ENCODE data around the gene MAPKAPK2.

The MAPKAPK2 gene

GRCh38 chr1:206685334-206685768 lies 646 bp downstream of the MAPKAPK2 start:
- H3K4me1 ChIP-seq (ENCODE audit: insufficient read depth, low read length), result peaks cover 36% of the 10 kb centered on the region
- peak overlapping the region; percentile 66; the same call in 1 of the 2 replicates for H3K27ac ChIP-seq (ENCODE audit: low read depth, low read length)
- no peaks in the 10 kb centered on the region for H3K9me3 ChIP-seq (ENCODE audit: insufficient read depth, low read depth, low read length)
- peak overlapping the region; percentile 79 for H3K4me3 ChIP-seq (ENCODE audit: low read length)
- peak overlapping the region; percentile 79 for H3K9ac ChIP-seq (ENCODE audit: low read depth, low read length)
- H3K27me3 ChIP-seq (ENCODE audit: insufficient read depth, low read length), result peaks cover 53% of the 10 kb centered on the region
- WGBS, result under 1% methylated on average over 48 of the region's 48 CpGs
- no peaks in the 10 kb centered on the region for H3K36me3 ChIP-seq (ENCODE audit: insufficient read depth, low read length)

GRCh38 chr1:206685769-206686477 lies 1.2 kb downstream of the MAPKAPK2 start:
- Histone ChIP-seq H3K9me3 (ENCODE audit: insufficient read depth, low read depth, low read length) (no peaks in the 10 kb centered on the region), H3K27me3 (ENCODE audit: insufficient read depth, low read length) (peaks cover 48% of the 10 kb centered on the region), H3K36me3 (ENCODE audit: insufficient read depth, low read length) (no peaks in the 10 kb centered on the region), H3K9ac (ENCODE audit: low read depth, low read length) (peak overlapping the region; percentile 79), H3K4me3 (ENCODE audit: low read length) (peak overlapping the region; percentile 79), H3K4me1 (ENCODE audit: insufficient read depth, low read length) (peaks cover 36% of the 10 kb centered on the region), H3K27ac (ENCODE audit: low read depth, low read length) (peak overlapping the region; percentile 54; the same call in 1 of the 2 replicates)
- WGBS, result under 1% methylated on average over 48 of the region's 48 CpGs

- Histone ChIP-seq H3K27ac (ENCODE audit: low read depth, low read length) (no peak overlapping the region), H3K4me1 (ENCODE audit: insufficient read depth, low read length) (peaks cover 36% of the 10 kb centered on the region), H3K4me3 (ENCODE audit: low read length) (peak overlapping the region; percentile 79), H3K27me3 (ENCODE audit: insufficient read depth, low read length) (peaks cover 40% of the 10 kb centered on the region), H3K36me3 (ENCODE audit: insufficient read depth, low read length) (no peaks in the 10 kb centered on the region), H3K9ac (ENCODE audit: low read depth, low read length) (peak overlapping the region; percentile 79), H3K9me3 (ENCODE audit: insufficient read depth, low read depth, low read length) (no peaks in the 10 kb centered on the region)
- WGBS, result 38% methylated on average over 6 of the region's 8 CpGs
These were observed 2.0 kb downstream of the MAPKAPK2 start for GRCh38 chr1:206686478-206687249.

- Histone ChIP-seq H3K4me3 (ENCODE audit: low read length) (peak overlapping the region; percentile 79), H3K9me3 (ENCODE audit: insufficient read depth, low read depth, low read length) (no peaks in the 10 kb centered on the region), H3K4me1 (ENCODE audit: insufficient read depth, low read length) (peaks cover 36% of the 10 kb centered on the region), H3K27ac (ENCODE audit: low read depth, low read length) (peak overlapping the region; percentile 84; the same call in 1 of the 2 replicates), H3K9ac (ENCODE audit: low read depth, low read length) (no peak overlapping the region), H3K36me3 (ENCODE audit: insufficient read depth, low read length) (no peaks in the 10 kb centered on the region), H3K27me3 (ENCODE audit: insufficient read depth, low read length) (peaks cover 33% of the 10 kb centered on the region)
- WGBS, result 46% methylated on average over 6 of the region's 7 CpGs
These were observed 2.7 kb downstream of the MAPKAPK2 start for GRCh38 chr1:206687251-206687914.

GRCh38 chr1:206687915-206688442 lies 3.3 kb downstream of the MAPKAPK2 start:
- peak overlapping the region; percentile 79 for H3K4me3 ChIP-seq (ENCODE audit: low read length)
- H3K27ac ChIP-seq (ENCODE audit: low read depth, low read length), result peak overlapping the region; percentile 84; the same call in 1 of the 2 replicates
- H3K9ac ChIP-seq (ENCODE audit: low read depth, low read length), result no peak overlapping the region
- peaks cover 40% of the 10 kb centered on the region for H3K4me1 ChIP-seq (ENCODE audit: insufficient read depth, low read length)
- 13% methylated on average over 2 of the region's 2 CpGs for WGBS
- H3K36me3 ChIP-seq (ENCODE audit: insufficient read depth, low read length), result no peaks in the 10 kb centered on the region
- peaks cover 27% of the 10 kb centered on the region for H3K27me3 ChIP-seq (ENCODE audit: insufficient read depth, low read length)
- no peaks in the 10 kb centered on the region for H3K9me3 ChIP-seq (ENCODE audit: insufficient read depth, low read depth, low read length)

GRCh38 chr1:206690516-206690915 lies 5.8 kb downstream of the MAPKAPK2 start:
- no peak overlapping the region for H3K27ac ChIP-seq (ENCODE audit: low read depth, low read length)
- H3K27me3 ChIP-seq (ENCODE audit: insufficient read depth, low read length), result peaks cover 11% of the 10 kb centered on the region
- H3K4me3 ChIP-seq (ENCODE audit: low read length), result no peak overlapping the region
- no peaks in the 10 kb centered on the region for H3K36me3 ChIP-seq (ENCODE audit: insufficient read depth, low read length)
- H3K9me3 ChIP-seq (ENCODE audit: insufficient read depth, low read depth, low read length), result no peaks in the 10 kb centered on the region
- H3K9ac ChIP-seq (ENCODE audit: low read depth, low read length), result no peak overlapping the region
- H3K4me1 ChIP-seq (ENCODE audit: insufficient read depth, low read length), result peaks cover 56% of the 10 kb centered on the region
- WGBS, result 91% methylated on average over 2 of the region's 2 CpGs

GRCh38 chr1:206691604-206692003 lies 6.9 kb downstream of the MAPKAPK2 start:
- 84% methylated on average over 8 of the region's 8 CpGs for WGBS
- Histone ChIP-seq H3K9ac (ENCODE audit: low read depth, low read length) (no peak overlapping the region), H3K9me3 (ENCODE audit: insufficient read depth, low read depth, low read length) (no peaks in the 10 kb centered on the region), H3K36me3 (ENCODE audit: insufficient read depth, low read length) (no peaks in the 10 kb centered on the region), H3K27me3 (ENCODE audit: insufficient read depth, low read length) (peaks cover 6% of the 10 kb centered on the region), H3K4me1 (ENCODE audit: insufficient read depth, low read length) (peaks cover 52% of the 10 kb centered on the region), H3K27ac (ENCODE audit: low read depth, low read length) (no peak overlapping the region), H3K4me3 (ENCODE audit: low read length) (no peak overlapping the region)

GRCh38 chr1:206693029-206693428 lies 8.3 kb downstream of the MAPKAPK2 start:
- Histone ChIP-seq H3K4me1 (ENCODE audit: insufficient read depth, low read length) (peaks cover 40% of the 10 kb centered on the region), H3K36me3 (ENCODE audit: insufficient read depth, low read length) (no peaks in the 10 kb centered on the region)
- WGBS, result 91% methylated on average over 10 of the region's 10 CpGs

GRCh38 chr1:206693592-206693991 lies 8.9 kb downstream of the MAPKAPK2 start:
- no peaks in the 10 kb centered on the region for H3K36me3 ChIP-seq (ENCODE audit: insufficient read depth, low read length)
- H3K4me1 ChIP-seq (ENCODE audit: insufficient read depth, low read length), result peaks cover 36% of the 10 kb centered on the region
- WGBS, result 97% methylated on average over 7 of the region's 7 CpGs
- H3K27me3 ChIP-seq (ENCODE audit: insufficient read depth, low read length), result no peaks in the 10 kb centered on the region
- no peak overlapping the region for H3K4me3 ChIP-seq (ENCODE audit: low read length)
- no peak overlapping the region for H3K27ac ChIP-seq (ENCODE audit: low read depth, low read length)
- no peak overlapping the region for H3K9ac ChIP-seq (ENCODE audit: low read depth, low read length)
- H3K9me3 ChIP-seq (ENCODE audit: insufficient read depth, low read depth, low read length), result no peaks in the 10 kb centered on the region

More at GRCh38 chr1:206693029-206693428, 8.3 kb downstream of the MAPKAPK2 start:
- H3K9me3 ChIP-seq (ENCODE audit: insufficient read depth, low read depth, low read length), result no peaks in the 10 kb centered on the region
- no peak overlapping the region for H3K4me3 ChIP-seq (ENCODE audit: low read length)
- no peak overlapping the region for H3K27ac ChIP-seq (ENCODE audit: low read depth, low read length)
- no peak overlapping the region for H3K9ac ChIP-seq (ENCODE audit: low read depth, low read length)
- no peaks in the 10 kb centered on the region for H3K27me3 ChIP-seq (ENCODE audit: insufficient read depth, low read length)

- 65% methylated on average over 11 of the region's 11 CpGs for WGBS
- Histone ChIP-seq H3K36me3 (ENCODE audit: insufficient read depth, low read length) (no peaks in the 10 kb centered on the region), H3K9me3 (ENCODE audit: insufficient read depth, low read depth, low read length) (no peaks in the 10 kb centered on the region), H3K27ac (ENCODE audit: low read depth, low read length) (no peak overlapping the region), H3K4me1 (ENCODE audit: insufficient read depth, low read length) (peaks cover 27% of the 10 kb centered on the region), H3K4me3 (ENCODE audit: low read length) (no peak overlapping the region), H3K27me3 (ENCODE audit: insufficient read depth, low read length) (no peaks in the 10 kb centered on the region), H3K9ac (ENCODE audit: low read depth, low read length) (no peak overlapping the region)
These were observed 9.7 kb downstream of the MAPKAPK2 start for GRCh38 chr1:206694171-206695124.

Data from HUES64 (cell line).